IMR-90 (cell line): ENCODE results near the gene EPN3. TPM values are rescaled to one million over a fixed set of nuclear protein-coding genes. Genes with fewer than 3 reads are reported as not detected.
A peak's percentile ranks its signal among the peaks of the same experiment; 100 is the strongest.

Experiments used
- ATAC-seq: fragments of 200-7000 bp; cut with Tn5 transposase; 2 replicates; pipeline ENCODE4 v1.9.1; 2020; ENCODE audit warnings: low read depth, mild to moderate bottlenecking, moderate library complexity
- BruUV-seq: library from RNA; stranded (reverse); fragments of 400-500 nt; replicated peaks from 2 replicates; lab custom pipeline; 2021; lab: Mats Ljungman, UMichigan
- CTCF ChIA-PET: fragments of 300-600 bp; formaldehyde crosslinking; extraction: SDS; loops from one replicate; lab custom pipeline; 2021; ENCODE audit warnings: antibody characterized with exemption; lab: Yijun Ruan, JAX
- POLR2A ChIA-PET: fragments of 300-600 bp; sonication (Branson Sonifier 250); formaldehyde crosslinking; loops from one replicate; lab custom pipeline; 2022; ENCODE audit warnings: antibody characterized with exemption; ENCODE audit not compliant: unreplicated experiment; lab: Charles Lee
- DNase-seq: peaks from one replicate; pipeline ENCODE4 v3.0.0; 2013
- H2AFZ ChIP-seq: replicated peaks from 2 replicates; pipeline ENCODE3; 2013; ENCODE audit warnings: low read length, mild to moderate bottlenecking; ENCODE audit not compliant: poor library complexity
- H2AK5ac ChIP-seq: 2 replicates; pipeline ENCODE4 v1.6.1; 2013; ENCODE audit warnings: low read depth, low read length, inconsistent platforms
- H2AK9ac ChIP-seq: replicated peaks from 2 replicates; pipeline ENCODE3; 2013; ENCODE audit warnings: mild to moderate bottlenecking, low read depth, low read length, moderate library complexity; ENCODE audit not compliant: poor library complexity
- H2BK120ac ChIP-seq: 2 replicates; pipeline ENCODE4 v1.6.1; 2013; ENCODE audit warnings: low read depth, low read length, inconsistent platforms
- H2BK15ac ChIP-seq: 3 replicates; pipeline ENCODE4 v1.6.1; 2013; ENCODE audit warnings: low read depth, low read length, inconsistent platforms
- H2BK20ac ChIP-seq: 2 replicates; pipeline ENCODE4 v1.6.1; 2013; ENCODE audit warnings: low read depth, mild to moderate bottlenecking, inconsistent platforms, low read length, moderate library complexity
- H2BK5ac ChIP-seq: 2 replicates; pipeline ENCODE4 v1.6.1; 2013; ENCODE audit warnings: mild to moderate bottlenecking, low read depth, low read length, inconsistent platforms; ENCODE audit not compliant: poor library complexity, severe bottlenecking
- H3K14ac ChIP-seq: replicated peaks from 2 replicates; pipeline ENCODE4 v1.6.1; 2013; ENCODE audit warnings: low read depth, low read length, inconsistent platforms
- H3K18ac ChIP-seq: 2 replicates; pipeline ENCODE4 v1.6.1; 2013; ENCODE audit warnings: low read depth, low read length, control low read depth
- H3K23ac ChIP-seq: 2 replicates; pipeline ENCODE4 v1.6.1; 2013; ENCODE audit warnings: low read depth, low read length, inconsistent platforms
- H3K27ac ChIP-seq: 2 replicates; pipeline ENCODE4 v1.5.1; 2013; ENCODE audit warnings: mild to moderate bottlenecking, control low read depth, low read length; ENCODE audit not compliant: insufficient read depth
- H3K27me3 ChIP-seq: 2 replicates; pipeline ENCODE4 v1.6.1; 2013; ENCODE audit warnings: low read length; ENCODE audit not compliant: control insufficient read depth, insufficient read depth
- H3K36me3 ChIP-seq: 2 replicates; pipeline ENCODE4 v1.6.1; 2013; ENCODE audit warnings: low read length, mixed read lengths; ENCODE audit not compliant: control insufficient read depth, insufficient read depth
- H3K4ac ChIP-seq: 2 replicates; pipeline ENCODE4 v1.6.1; 2013; ENCODE audit warnings: low read depth, low read length, inconsistent platforms
- H3K4me1 ChIP-seq: 2 replicates; pipeline ENCODE4 v1.6.1; 2013; ENCODE audit warnings: low read length, mixed read lengths; ENCODE audit not compliant: control insufficient read depth, insufficient read depth
- H3K4me2 ChIP-seq: 2 replicates; pipeline ENCODE4 v1.6.1; 2013; ENCODE audit warnings: low read depth, mild to moderate bottlenecking, control low read depth, low read length, moderate library complexity
- H3K4me3 ChIP-seq: 2 replicates; pipeline ENCODE4 v1.5.1; 2013; ENCODE audit warnings: low read depth, mild to moderate bottlenecking, control low read depth, low read length, moderate library complexity; ENCODE audit not compliant: insufficient read depth
- H3K56ac ChIP-seq: 2 replicates; pipeline ENCODE4 v1.6.1; 2013; ENCODE audit warnings: low read length, inconsistent platforms; ENCODE audit not compliant: insufficient read depth; ENCODE audit errors: extremely low read depth
- H3K79me1 ChIP-seq, 2 experiments: 2 replicates each; pipeline ENCODE4 v1.6.1; 2013; ENCODE audit warnings: low read length in 2 of 2, inconsistent platforms in 1 of 2, low read depth in 1 of 2
- H3K9ac ChIP-seq: 2 replicates; pipeline ENCODE4 v1.6.1; 2013; ENCODE audit warnings: low read depth, low read length, control low read depth
- H3K9me1 ChIP-seq: 2 replicates; pipeline ENCODE4 v1.6.1; 2013; ENCODE audit warnings: low read length, inconsistent platforms; ENCODE audit not compliant: insufficient read depth
- H3K9me3 ChIP-seq: 2 replicates; pipeline ENCODE4 v1.6.1; 2013; ENCODE audit warnings: low read length; ENCODE audit not compliant: control insufficient read depth, insufficient read depth
- H4K20me1 ChIP-seq: 2 replicates; pipeline ENCODE4 v1.6.1; 2013; ENCODE audit warnings: low read length, inconsistent platforms; ENCODE audit not compliant: insufficient read depth
- H4K5ac ChIP-seq: 2 replicates; pipeline ENCODE4 v1.6.1; 2013; ENCODE audit warnings: mild to moderate bottlenecking, low read depth, low read length, control low read depth
- H4K8ac ChIP-seq, 2 experiments: 2 replicates each; pipeline ENCODE4 v1.6.1; 2013; ENCODE audit warnings: low read depth in 2 of 2, low read length in 2 of 2, control low read depth in 1 of 2, inconsistent platforms in 1 of 2
- H4K91ac ChIP-seq: 2 replicates; pipeline ENCODE4 v1.6.1; 2013; ENCODE audit warnings: low read depth, low read length, inconsistent platforms; ENCODE audit not compliant: insufficient read depth
- BHLHE40 ChIP-seq: fragments of 150-350 bp; IDR thresholded peaks from 2 replicates; pipeline ENCODE4 v1.6.1; 2016; ENCODE audit warnings: mild to moderate bottlenecking, low read depth, low read length
- CEBPB ChIP-seq: IDR thresholded peaks from 2 replicates; pipeline ENCODE4 v1.6.1; 2012; ENCODE audit warnings: low read depth, low read length, improper control_type of control experiment
- CHD1 ChIP-seq: IDR thresholded peaks from 2 replicates; pipeline ENCODE4 v1.6.1; 2012; ENCODE audit warnings: low read depth, low read length, improper control_type of control experiment
- CTCF ChIP-seq: conservative IDR thresholded peaks from 2 replicates; pipeline ENCODE4 v1.5.1; 2012; ENCODE audit warnings: mild to moderate bottlenecking, low read depth, low read length, improper control_type of control experiment
- MAZ ChIP-seq: IDR thresholded peaks from 2 replicates; pipeline ENCODE4 v1.6.1; 2012; ENCODE audit warnings: low read depth, mild to moderate bottlenecking, low read length, improper control_type of control experiment, moderate library complexity, borderline replicate concordance
- MXI1 ChIP-seq: IDR thresholded peaks from 2 replicates; pipeline ENCODE4 v1.6.1; 2012; ENCODE audit warnings: low read depth, mild to moderate bottlenecking, low read length, moderate library complexity, borderline replicate concordance
- NFE2L2 ChIP-seq: fragments of 150-350 bp; IDR thresholded peaks from 2 replicates; pipeline ENCODE4 v1.6.1; 2016; ENCODE audit warnings: low read depth, mild to moderate bottlenecking, low read length
- POLR2A ChIP-seq: IDR thresholded peaks from 2 replicates; pipeline ENCODE4 v1.6.1; 2012; ENCODE audit warnings: mild to moderate bottlenecking, low read depth, low read length
- RAD21 ChIP-seq: IDR thresholded peaks from 2 replicates; pipeline ENCODE4 v1.6.1; 2012; ENCODE audit warnings: low read length, improper control_type of control experiment
- RFX5 ChIP-seq: IDR thresholded peaks from 2 replicates; pipeline ENCODE4 v1.8.0; 2012; ENCODE audit warnings: low read depth, mild to moderate bottlenecking, low read length, moderate library complexity
- SMC3 ChIP-seq: fragments of 150-350 bp; IDR thresholded peaks from 2 replicates; pipeline ENCODE4 v1.6.1; 2016; ENCODE audit warnings: low read depth, mild to moderate bottlenecking, antibody characterized with exemption, low read length, moderate library complexity
- WGBS, 2 experiments: methylation state at CpG; one replicate each; pipeline versions ENCODE4 v1.1.5 to v1.1.7; 2013; ENCODE audit warnings: missing lambda C conversion rate in 2 of 2; ENCODE audit not compliant: insufficient read length in 1 of 2; ENCODE audit errors: extremely low coverage in 2 of 2; 5-methylcytosine and 5-hydroxymethylcytosine counted together
- dilution Hi-C: fragments of 300-500 bp; cut with HindIII; formaldehyde crosslinking; loops from one replicate; pipeline ENCODE4 v1.14.3; 2018; ENCODE audit warnings: low sequenced_read_pairs; ENCODE audit not compliant: unreplicated experiment
- in situ Hi-C: fragments of 300-500 bp; cut with MboI; formaldehyde crosslinking; loops from 3 replicates; pipeline ENCODE4 v1.14.3; 2019; ENCODE audit warnings: low sequenced_read_pairs, inconsistent platforms, mixed read lengths
- intact Hi-C: fragments of 100-400 bp; cut with micrococcal nuclease; formaldehyde crosslinking; loops from 2 replicates; pipeline ENCODE4 v1.10.0; 2022
- polyA plus RNA-seq, 3 experiments: library from polyadenylated mRNA; depleted of rRNA; stranded (reverse); fragments of >200 nt; gene quantifications; 2 replicates each; pipeline ENCODE4 v1.2.3, GENCODE V29; 2012; ENCODE audit warnings: low replicate concordance in 1 of 3
- total RNA-seq: library from RNA; depleted of rRNA; stranded (reverse); fragments of >200 nt; gene quantifications from 2 replicates; pipeline ENCODE4 v1.2.3, GENCODE V29; 2012
- TF ChIP-seq, protein P1 (sequence below): fragments of 150-350 bp; IDR thresholded peaks from 2 replicates; pipeline ENCODE4 v1.6.1; 2016; ENCODE audit warnings: low read depth, mild to moderate bottlenecking, low read length, moderate library complexity, borderline replicate concordance

The EPN3 gene
- total and polyA plus RNA-seq, 2 of the 4 experiments (the other 2 are of a cell fraction): 0.09 TPM; not detected in 1

GRCh38 chr17:50585346-50585745, 52.8 kb downstream of the EPN3 start:
- ChIA-PET CTCF (no interaction called here), POLR2A (no interaction called here)
- Histone ChIP-seq H4K8ac (no peak overlapping the region), H2BK5ac (no peak overlapping the region), H4K20me1 (no peaks in the 10 kb centered on the region), H2BK20ac (no peak overlapping the region), H2AK9ac (no peak overlapping the region), H3K4me2 (no peak overlapping the region), H2BK120ac (no peak overlapping the region), H2AFZ (peak overlapping the region; percentile 39), H3K36me3 (no peaks in the 10 kb centered on the region), H3K23ac (no peak overlapping the region), H2BK15ac (no peak overlapping the region), H4K5ac (no peak overlapping the region), H3K4me1 (peaks cover 2% of the 10 kb centered on the region; the same call in 1 of the 2 replicates), H3K14ac (no peak overlapping the region), H3K79me1 (no peaks in the 10 kb centered on the region), H3K18ac (no peak overlapping the region), H3K9me3 (no peaks in the 10 kb centered on the region), H3K27me3 (peaks cover 60% of the 10 kb centered on the region), H3K9ac (no peak overlapping the region), H3K4me3 (no peak overlapping the region), H2AK5ac (no peak overlapping the region), H3K4ac (no peak overlapping the region), H4K91ac (no peak overlapping the region), H3K9me1 (0 out of 2 replicates have a peak, but pooled peaks cover 5% of the 10 kb centered on the region), H3K27ac (no peak overlapping the region), H3K56ac (no peak overlapping the region)
- intact Hi-C loops (no loop called here), in situ Hi-C loops (no loop called here), dilution Hi-C loops (no loop called here)
- WGBS, 2 experiments: 60% methylated on average over 1 of the region's 4 CpGs; no CpG with 5 or more reads in 1 of the 2 experiments
- DNase-seq: no peak
- TF ChIP-seq CHD1: no peak
- TF ChIP-seq RFX5: no peak
- no peak for TF ChIP-seq SMC3
- TF ChIP-seq NFE2L2: no peak
- no peak for TF ChIP-seq POLR2A
- no peak for TF ChIP-seq RAD21
- no peak for TF ChIP-seq MAZ
- no peak for TF ChIP-seq MXI1
- TF ChIP-seq CTCF: no peak
- no peak for TF ChIP-seq CEBPB
- TF ChIP-seq, protein P1, sequence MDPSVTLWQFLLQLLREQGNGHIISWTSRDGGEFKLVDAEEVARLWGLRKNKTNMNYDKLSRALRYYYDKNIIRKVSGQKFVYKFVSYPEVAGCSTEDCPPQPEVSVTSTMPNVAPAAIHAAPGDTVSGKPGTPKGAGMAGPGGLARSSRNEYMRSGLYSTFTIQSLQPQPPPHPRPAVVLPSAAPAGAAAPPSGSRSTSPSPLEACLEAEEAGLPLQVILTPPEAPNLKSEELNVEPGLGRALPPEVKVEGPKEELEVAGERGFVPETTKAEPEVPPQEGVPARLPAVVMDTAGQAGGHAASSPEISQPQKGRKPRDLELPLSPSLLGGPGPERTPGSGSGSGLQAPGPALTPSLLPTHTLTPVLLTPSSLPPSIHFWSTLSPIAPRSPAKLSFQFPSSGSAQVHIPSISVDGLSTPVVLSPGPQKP: no peak
- no peak for TF ChIP-seq BHLHE40
- ATAC-seq: no peak
- no TSS peak for BruUV-seq
